Measurements from ENCODE around the gene SNAPIN. TPM values are rescaled to one million over a fixed set of nuclear protein-coding genes. Genes with fewer than 3 reads are reported as not detected.
"Not testable (repeated sequence)": the region's sequence is repeated elsewhere in the genome, so short reads cannot be mapped to it uniquely, and the experiment has no call there.

Gene SNAPIN
- total RNA-seq, 1 experiment from 2014 or later: 46.8 TPM

- ChIA-PET POLR2A (no interaction called here), CTCF (interaction anchor here (0.7 kb wide), 1 partner anchor 29 kb away, joined by 5 read pairs; the partner anchor contains the start of gene CHTOP)
- BruUV-seq (replicated peaks): no TSS peak
- Histone ChIP-seq H3K9me3 (ENCODE audit: control insufficient read depth, insufficient read depth, low read depth, low read length) (no peaks in the 10 kb centered on the region), H3K27me3 (ENCODE audit: control insufficient read depth, insufficient read depth, low read length) (no peaks in the 10 kb centered on the region), H3K27ac (ENCODE audit: low read length) (no peak overlapping the region), H3K4me1 (ENCODE audit: control insufficient read depth, insufficient read depth, low read length) (peaks cover 12% of the 10 kb centered on the region; the same call in 1 of the 2 replicates), H3K4me3 (ENCODE audit: low read depth in 2 of 2, low read length in 2 of 2) (no peak overlapping the region), H3K36me3 (ENCODE audit: control insufficient read depth, insufficient read depth, low read length) (peaks cover 47% of the 10 kb centered on the region)
- DNase-seq (ENCODE audit: low read depth, low spot score) (no peak), ATAC-seq (no peak)
- intact Hi-C loops (cut with micrococcal nuclease; ENCODE audit: unreplicated experiment) (loop anchor here (5.0 kb wide), 1 partner anchor 156 kb away; no protein-coding TSS in a partner anchor), in situ Hi-C loops (cut with HindIII; ENCODE audit: low pct_unique_long_range_greater_than_20kb, low sequenced_read_pairs) (no loop called here)
- TF ChIP-seq POLR2AphosphoS5 (IDR thresholded peaks at IDR 0.05; ENCODE audit: low read depth, low read length) (no peak), CTCF (IDR thresholded peaks at IDR 0.05) (no peak), SIN3A (IDR thresholded peaks at IDR 0.05; ENCODE audit: borderline replicate concordance, insufficient read depth, low read depth, low read length) (no peak), REST (IDR thresholded peaks at IDR 0.05; ENCODE audit: insufficient read depth in 1 of 2, low read depth in 2 of 2, low read length in 1 of 2) (no peak), TCF7L2 (IDR thresholded peaks at IDR 0.05; ENCODE audit: low read depth, low read length) (no peak)
These were observed 4.7 kb downstream of the SNAPIN start for GRCh38 chr1:153663211-153663610.

- DNase-seq (ENCODE audit: low read depth, low spot score) (no peak), ATAC-seq (no peak)
- ChIA-PET CTCF (interaction anchor here (0.6 kb wide), 1 partner anchor 40 kb away, joined by 4 read pairs; no protein-coding TSS in a partner anchor), POLR2A (interaction anchor here (0.8 kb wide), 1 partner anchor 15 kb away, joined by 3 read pairs; no protein-coding TSS in a partner anchor)
- Histone ChIP-seq H3K4me1 (ENCODE audit: control insufficient read depth, insufficient read depth, low read length) (peaks cover 14% of the 10 kb centered on the region; the same call in 1 of the 2 replicates), H3K4me3 (ENCODE audit: low read depth in 2 of 2, low read length in 2 of 2) (no peak overlapping the region), H3K36me3 (ENCODE audit: control insufficient read depth, insufficient read depth, low read length) (peaks cover 49% of the 10 kb centered on the region), H3K27me3 (ENCODE audit: control insufficient read depth, insufficient read depth, low read length) (no peaks in the 10 kb centered on the region), H3K27ac (ENCODE audit: low read length) (no peak overlapping the region), H3K9me3 (ENCODE audit: control insufficient read depth, insufficient read depth, low read depth, low read length) (no peaks in the 10 kb centered on the region)
- intact Hi-C loops (cut with micrococcal nuclease; ENCODE audit: unreplicated experiment): no loop called here
- no peak for TF ChIP-seq REST (IDR thresholded peaks at IDR 0.05; ENCODE audit: insufficient read depth in 1 of 2, low read depth in 2 of 2, low read length in 1 of 2)
- no peak for TF ChIP-seq POLR2AphosphoS5 (IDR thresholded peaks at IDR 0.05; ENCODE audit: low read depth, low read length)
- no peak for TF ChIP-seq SIN3A (IDR thresholded peaks at IDR 0.05; ENCODE audit: borderline replicate concordance, insufficient read depth, low read depth, low read length)
- no peak for TF ChIP-seq TCF7L2 (IDR thresholded peaks at IDR 0.05; ENCODE audit: low read depth, low read length)
- no peak for TF ChIP-seq CTCF (IDR thresholded peaks at IDR 0.05)
- in situ Hi-C loops (cut with HindIII; ENCODE audit: low pct_unique_long_range_greater_than_20kb, low sequenced_read_pairs): no loop called here
- BruUV-seq (replicated peaks): no TSS peak
These were observed 8.9 kb downstream of the SNAPIN start for GRCh38 chr1:153667439-153667838.

GRCh38 chr1:153668672-153669071, 10.2 kb downstream of the SNAPIN start:
- BruUV-seq (replicated peaks); H3K27ac ChIP-seq (ENCODE audit: low read length); POLR2A ChIA-PET; DNase-seq (ENCODE audit: low read depth, low spot score); ATAC-seq; H3K9me3 ChIP-seq (ENCODE audit: control insufficient read depth, insufficient read depth, low read depth, low read length); in situ Hi-C loops (cut with HindIII; ENCODE audit: low pct_unique_long_range_greater_than_20kb, low sequenced_read_pairs); intact Hi-C loops (cut with micrococcal nuclease; ENCODE audit: unreplicated experiment); CTCF ChIA-PET; H3K27me3 ChIP-seq (ENCODE audit: control insufficient read depth, insufficient read depth, low read length); H3K4me3 ChIP-seq (ENCODE audit: low read depth in 2 of 2, low read length in 2 of 2): not testable (repeated sequence)
- H3K36me3 ChIP-seq (ENCODE audit: control insufficient read depth, insufficient read depth, low read length): peaks cover 37% of the 10 kb centered on the region
- peaks cover 14% of the 10 kb centered on the region; the same call in 1 of the 2 replicates for H3K4me1 ChIP-seq (ENCODE audit: control insufficient read depth, insufficient read depth, low read length)

All from Panc1 (cell line).